HG03103 (cell line): Measurements from ENCODE around the gene INSYN2B.

ENCODE experiments used
- ATAC-seq: cut with Tn5 transposase; IDR thresholded peaks from one replicate; pipeline ENCODE4 v1.9.1; 2021; ENCODE audit warnings: low read depth; ENCODE audit not compliant: unreplicated experiment

Gene INSYN2B

DNA sequence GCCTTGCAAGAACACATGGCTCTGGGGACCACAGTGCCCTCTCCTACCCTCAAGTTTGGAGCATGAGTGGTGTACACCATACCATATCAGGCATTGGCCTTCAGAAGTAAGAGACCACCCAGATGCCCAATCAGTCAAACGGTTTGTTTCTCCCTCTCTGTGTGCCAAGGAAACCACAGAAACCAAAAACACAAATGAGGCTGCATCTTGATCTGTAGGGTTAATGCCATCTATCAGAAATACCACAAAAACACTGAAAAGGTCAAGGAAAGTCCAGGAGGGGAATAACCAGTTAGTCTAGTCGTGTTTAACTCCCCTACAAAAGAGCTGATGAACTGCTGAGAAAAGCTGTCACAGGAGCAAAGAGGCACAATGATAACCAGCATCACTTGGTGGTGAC is 78.4 kb downstream of the INSYN2B start:
- no peak for ATAC-seq

DNA sequence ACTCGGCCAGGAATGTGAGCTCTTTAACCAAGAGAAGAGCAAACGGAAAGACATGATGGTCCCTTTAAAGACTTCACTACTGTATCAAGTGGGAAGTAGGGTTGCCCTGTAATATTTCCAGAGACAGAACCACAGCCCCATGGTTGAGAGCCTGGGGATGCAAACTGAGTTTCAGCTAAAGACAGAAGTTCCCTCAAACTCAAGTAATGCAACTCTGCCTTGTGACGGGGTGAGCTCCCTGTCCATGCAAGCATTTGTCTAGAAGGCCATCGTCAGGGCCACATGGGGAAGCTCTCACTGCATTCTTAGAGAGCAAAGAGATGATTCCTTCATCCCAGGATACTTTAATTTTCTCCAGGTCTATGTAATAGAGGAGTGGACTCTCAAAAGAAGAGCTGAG is 82.8 kb downstream of the INSYN2B start:
- ATAC-seq, result no peak

DNA sequence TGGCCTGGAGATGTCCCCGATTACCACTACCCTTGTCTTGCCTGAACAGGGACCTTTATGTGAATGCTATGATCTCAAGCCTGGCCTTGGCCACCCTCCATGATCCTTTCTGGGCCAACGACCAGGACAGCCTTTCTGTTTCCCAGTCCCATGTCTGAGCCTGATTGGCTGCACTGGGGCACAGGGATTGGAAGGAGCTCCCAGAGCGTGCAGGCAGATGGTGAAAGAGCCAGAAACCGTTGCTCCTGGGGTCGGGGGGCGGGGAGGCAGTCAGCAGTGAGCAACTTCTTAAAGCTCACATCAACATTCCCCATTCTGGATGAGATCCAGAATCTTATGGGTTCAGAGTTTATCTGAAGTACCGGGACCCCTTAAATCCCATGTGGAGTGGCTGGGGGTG is 84.4 kb downstream of the INSYN2B start:
- ATAC-seq, result no peak

DNA sequence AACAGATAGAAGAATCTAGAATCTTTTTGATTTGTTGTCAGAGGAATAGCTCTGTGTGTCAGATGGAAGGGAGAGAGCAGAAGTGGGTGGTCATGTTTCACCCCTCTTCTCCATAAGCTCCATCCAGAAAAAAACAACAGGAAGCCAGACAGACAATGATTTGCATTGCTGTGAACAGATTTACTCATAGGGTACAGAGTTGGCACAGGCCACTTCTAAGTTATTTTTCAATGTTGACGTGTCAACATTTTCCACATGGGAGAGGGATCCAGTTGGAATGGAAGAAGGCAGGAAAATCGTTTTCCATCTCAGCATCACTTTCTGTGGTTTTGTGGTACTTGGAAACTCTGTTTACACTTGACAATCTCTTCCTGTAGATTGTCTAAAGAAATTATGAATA is 86.7 kb downstream of the INSYN2B start:
- no peak for ATAC-seq

DNA sequence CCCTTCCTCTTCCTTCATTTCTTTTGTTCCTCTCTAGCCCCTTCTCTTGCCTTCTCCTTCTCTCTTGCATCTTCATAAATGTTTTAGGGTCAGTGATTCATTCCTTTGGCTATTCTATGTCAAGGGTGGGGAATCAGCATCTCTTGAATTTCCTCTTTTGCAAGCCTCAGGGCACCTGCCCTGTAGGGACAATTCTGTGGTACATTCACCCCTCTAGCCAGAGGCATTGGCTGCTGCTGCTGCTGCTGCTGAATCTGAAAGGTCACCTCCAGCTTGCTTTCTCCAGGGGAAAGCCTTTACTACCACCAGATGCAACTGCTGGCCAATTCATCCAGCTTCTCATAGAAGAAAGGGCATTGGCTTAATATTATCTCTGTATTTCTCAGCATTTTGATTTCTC is 87.3 kb downstream of the INSYN2B start:
- no peak for ATAC-seq

DNA sequence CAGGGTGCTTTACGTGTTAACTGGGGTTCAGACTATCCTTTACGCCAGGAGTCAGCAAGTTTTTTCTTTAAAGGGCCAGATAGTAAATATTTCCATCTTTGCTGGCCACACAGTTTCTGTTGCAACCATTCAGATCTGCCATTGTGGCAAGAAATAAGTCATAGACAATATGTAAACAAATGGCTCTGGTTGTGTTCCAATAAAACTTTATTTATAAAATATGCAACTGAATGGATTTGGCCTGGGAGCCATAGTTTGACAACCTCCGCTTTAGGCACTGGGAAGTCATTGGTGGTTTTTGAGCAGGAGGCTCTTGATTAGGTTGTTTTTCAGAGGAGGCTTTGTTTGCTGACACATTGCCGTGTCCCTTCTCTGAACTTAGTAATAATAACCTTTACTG is 90.7 kb downstream of the INSYN2B start:
- ATAC-seq, result no peak

DNA sequence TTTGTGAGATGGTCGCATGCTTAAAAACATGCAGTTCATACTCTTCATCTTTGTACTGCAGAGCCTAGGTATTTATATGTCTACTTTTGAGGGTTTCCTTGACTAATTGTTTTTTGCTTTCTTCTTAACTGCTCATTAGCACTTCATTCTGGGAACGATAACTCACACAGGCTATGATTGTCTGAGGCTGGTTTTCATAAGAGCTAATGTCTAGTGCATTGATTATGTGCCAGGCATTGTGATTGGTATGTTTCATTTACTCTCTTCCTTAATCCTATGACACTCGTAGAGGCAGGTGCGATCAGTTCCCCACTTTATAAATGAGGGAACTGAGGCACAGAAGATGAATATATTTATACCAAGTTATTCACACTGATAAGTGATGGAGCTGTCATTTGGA is 93.6 kb downstream of the INSYN2B start:
- no peak for ATAC-seq

DNA sequence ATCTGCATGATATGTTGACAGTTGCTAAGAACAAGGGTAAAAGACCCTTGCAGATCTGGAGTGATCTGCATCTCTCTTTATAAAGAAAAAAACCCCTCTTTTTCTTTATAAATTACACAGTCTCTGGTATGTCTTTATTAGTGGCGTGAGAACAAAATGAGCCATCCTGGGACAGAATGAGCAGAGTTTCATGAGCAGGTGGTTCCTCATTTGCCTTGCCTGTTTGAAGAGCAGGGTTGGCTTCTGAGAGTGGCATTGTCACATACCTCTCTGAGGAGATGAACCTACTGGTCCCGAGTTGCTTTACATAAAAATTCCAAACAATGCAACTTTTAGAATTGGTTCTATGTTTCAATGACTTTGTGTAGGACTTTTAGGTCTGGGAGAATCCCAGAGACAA is 94.3 kb downstream of the INSYN2B start:
- peak; percentile 51 for ATAC-seq

DNA sequence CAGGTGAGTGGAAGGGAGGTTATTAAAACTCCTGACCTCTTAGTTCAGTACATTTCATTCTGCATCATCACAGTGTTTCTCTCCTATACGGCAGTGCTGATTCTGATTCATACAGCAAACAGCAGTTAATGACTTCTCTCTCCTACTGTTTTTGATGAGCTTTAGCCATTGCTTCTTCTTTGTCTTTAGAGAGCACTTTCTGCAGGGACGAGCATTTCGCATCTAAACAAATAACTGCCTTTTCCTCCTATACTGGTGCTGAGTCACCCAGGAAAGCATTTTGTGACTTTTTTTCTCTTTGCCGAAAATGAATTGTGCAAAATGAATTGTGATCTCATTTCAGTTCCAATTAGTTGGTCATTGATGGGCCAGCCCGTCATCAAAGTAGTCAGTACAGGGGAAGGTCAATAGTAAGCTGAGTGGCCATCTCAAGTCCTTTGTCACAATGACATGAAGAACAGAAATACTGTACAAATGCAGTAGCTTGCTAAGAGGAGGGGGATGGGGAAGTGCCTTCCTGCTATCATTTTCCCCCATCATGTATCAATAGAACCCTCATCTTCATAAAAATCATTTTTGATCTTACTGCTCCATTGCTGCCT is 98.5 kb downstream of the INSYN2B start:
- no peak for ATAC-seq

DNA sequence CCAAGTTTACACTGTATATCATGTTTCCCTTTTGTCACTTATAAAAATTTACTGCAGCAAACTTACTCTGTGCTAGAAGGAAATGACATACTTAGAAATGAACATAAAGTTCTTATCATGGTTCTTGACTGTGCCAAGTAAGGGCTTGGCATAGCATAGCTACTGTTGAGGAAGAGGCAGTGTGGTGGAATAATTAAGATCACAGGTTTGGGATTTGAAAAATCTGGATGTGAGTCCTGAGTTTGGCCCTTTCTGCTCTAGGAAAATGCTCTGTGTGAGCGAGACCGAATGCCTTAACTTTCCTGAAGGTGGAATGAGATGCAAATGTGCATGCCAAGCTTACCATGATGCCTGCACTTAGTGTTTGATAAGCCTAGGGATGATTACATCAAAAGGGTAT is 99.5 kb downstream of the INSYN2B start:
- ATAC-seq, result no peak

DNA sequence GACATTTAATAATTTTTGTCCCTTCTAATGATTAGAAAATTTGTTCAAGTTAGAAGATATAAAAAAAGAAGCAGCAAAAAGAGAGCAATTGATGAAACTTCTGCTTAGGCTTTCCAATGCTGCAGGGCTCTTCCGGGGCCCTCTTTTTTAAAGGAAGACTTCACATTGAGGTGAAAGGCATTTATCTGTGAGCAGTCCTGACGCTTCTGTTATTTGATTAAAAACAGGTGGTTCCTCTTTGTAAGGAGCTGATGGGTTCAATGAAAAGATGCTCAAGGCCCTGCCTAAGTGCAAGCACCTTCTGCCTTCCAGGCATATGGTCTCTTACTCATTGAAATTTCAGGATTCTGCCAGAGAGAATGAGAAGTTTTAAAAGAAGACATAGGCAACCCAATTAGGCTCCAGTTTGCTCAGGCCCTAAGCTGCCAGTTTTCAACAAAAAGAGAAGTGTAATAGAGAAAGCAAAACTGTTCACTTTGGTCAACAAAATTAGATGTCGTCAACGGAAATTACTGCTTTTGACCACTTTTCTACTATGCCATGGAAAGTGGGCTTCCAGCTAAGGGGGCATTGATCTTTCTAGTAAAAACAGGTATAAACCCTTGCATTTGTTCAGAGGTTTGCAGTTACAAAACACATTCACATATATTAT is 100.2 kb downstream of the INSYN2B start:
- no peak for ATAC-seq

DNA sequence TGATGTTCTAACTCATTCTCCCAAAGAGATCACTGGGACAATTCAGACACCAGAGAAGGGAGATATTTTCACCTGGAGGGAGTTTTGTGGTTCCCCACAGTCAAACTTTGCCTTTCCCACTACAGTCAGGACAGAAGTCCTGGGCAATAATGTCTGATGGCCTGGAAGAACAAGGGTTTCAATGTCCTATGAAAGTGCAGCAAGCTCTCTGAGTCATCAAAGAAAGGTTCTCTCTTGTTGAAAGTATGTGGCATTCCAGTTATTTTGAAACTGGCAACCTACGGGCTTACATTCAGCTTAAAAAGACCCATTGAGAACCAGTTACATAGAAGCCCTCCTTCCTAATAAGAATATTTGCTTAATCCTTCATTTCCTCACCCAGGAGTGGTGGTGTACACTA is 103.9 kb downstream of the INSYN2B start:
- ATAC-seq, result no peak

DNA sequence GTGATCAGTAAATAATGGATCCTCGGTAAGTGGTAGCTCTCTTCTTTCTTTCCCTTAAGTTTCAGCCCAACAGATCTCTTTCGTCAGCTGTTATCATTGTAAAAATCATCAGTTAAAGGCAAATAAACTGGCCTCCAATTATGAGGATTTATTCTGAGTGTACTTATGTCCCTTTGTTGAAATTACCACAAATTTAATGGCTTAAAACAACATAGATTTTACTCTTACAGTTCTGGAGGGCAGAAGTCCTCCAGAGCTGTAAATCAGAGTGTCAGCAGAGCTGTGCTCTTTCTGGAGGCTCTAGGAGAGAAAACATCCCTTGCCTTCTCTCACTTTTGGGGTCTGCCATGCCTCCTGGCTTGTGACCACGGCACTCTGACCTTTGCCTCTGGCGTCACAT is 104.6 kb downstream of the INSYN2B start:
- ATAC-seq, result no peak

DNA sequence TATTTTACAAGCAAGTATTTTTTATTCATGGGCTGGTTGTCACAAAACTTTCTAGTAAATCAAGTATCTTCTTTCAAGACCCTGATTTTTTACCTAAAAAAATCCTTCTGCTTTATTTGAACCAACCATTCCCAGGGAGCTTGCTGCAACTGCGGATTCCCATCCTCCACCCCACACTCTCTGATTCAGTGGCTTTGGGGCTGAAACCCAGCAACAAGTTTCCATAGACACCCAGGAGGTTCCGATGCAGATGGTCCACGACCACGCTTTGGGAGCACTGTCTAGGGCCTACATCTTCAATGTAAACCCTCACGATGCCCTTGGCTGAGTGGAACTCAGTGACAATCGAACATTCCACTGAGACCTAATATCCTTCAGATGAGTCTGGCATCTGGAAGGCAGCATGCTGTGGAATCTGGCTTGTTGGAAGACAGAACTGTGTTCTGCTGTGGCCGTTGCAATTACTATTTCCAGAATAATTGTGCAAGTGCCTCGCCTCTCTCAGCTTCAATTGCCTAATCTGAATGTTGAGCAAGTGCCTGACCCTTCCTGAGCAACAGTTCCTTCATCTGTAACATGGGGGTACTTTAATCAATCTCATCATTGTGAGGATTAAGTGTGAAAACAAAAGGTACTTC is 105.1 kb downstream of the INSYN2B start:
- no peak for ATAC-seq

DNA sequence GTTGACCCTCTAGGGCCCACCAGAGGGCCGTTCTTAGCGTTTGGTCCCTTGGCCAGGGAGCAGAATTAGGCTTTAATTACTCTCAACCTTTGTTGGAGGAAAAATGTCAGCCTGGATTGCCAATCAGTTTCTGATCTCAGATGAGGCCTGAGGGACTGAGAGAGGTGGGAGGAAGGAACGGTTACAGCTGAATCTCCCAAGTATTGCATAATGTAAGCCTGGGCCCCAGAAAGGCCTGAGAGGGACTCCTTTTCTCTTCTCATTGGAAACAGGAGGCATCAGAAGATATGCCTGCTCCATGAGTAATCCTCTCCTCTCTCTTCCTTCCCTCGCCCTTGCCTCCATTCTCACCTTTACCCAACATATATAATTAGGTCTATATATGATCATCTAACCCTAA is 105.7 kb downstream of the INSYN2B start:
- no peak for ATAC-seq

DNA sequence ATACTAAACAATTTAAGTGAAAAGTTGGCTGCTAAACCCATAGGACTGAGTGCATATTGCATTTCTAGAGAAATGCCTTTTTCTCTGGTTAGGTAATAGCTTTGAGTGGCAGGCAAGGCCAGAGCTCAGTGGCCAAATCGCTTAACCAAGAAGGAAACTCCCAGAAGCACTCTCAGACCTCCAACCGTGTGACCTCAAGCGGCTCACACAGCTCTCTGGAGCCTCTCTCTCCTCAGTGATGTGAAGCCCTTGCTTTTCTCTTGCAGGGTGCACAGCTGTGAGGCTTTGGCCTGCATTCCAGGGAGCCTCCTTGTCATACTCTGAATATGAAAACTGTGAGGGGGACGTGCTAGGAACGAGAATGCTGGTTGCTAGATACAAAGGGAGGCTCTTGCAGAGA is 106.7 kb downstream of the INSYN2B start:
- no peak for ATAC-seq

DNA sequence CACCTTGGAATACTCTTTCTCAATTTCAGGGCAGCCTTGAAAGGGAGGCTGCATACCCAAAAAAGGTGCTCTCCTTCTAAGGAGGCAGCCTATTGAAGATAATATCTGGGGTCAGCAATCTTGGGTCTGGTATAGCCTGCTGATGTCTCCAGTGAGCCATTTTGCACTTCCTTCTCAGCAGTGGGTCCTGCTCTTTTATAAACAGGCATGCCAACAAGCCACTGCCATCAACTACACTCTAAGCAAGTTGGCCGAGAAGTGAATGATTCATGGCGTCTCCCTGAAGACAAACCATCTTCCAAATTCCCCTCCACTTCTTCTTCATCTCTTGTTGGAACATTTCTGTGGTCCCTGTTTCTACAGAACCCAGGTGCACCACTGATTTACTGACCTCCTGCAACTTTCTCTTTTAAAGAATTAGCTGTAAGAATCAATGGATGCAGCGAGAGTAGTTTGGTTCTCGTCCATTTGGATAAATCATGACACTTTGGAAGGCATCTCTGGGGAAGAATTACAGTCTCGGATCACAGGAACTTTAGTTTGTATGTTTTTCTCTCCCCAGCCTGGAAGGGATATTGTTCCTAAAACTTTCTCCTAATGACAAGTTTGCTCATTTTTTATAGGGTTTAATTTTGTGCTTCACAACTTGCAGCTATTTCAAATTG is 108.3 kb downstream of the INSYN2B start:
- ATAC-seq, result no peak

DNA sequence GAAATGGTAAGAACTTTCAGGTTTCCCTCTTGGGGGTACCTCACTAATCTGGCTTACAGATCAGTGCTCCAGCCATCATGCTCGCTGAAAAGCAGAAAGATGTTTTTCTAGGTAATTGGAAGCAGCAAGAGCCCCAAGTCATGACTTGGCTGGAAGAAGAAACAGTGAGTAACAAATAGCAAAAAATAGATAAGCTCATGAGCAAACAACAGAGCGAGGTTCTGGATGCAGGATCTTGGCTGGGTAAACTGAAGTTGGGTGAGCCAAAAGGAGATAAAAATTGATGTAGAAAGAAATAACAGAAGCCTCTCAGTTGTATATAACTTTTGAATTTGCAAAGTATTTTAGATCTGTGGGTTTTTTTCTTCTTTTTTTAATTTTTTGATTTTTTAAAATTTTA is 110.1 kb downstream of the INSYN2B start:
- ATAC-seq, result no peak

DNA sequence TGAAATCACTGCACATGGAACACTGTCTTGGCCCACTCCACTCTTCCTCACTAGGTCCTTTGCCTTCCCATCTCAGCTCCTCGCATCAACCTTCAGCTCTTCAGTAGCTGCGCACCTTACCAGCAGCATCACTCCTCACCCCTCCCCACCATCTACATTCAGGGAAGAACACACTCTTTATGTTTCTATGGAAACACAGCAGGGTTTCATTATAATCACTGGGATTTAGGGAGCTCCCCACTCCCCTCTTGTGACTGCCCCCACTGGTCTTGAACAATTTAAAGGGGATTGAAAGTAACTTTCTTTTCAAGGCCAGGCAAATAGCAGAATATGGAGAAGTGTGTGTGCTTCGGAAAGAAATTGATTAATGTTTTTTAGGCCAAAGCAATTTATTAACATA is 111.2 kb downstream of the INSYN2B start:
- no peak for ATAC-seq

DNA sequence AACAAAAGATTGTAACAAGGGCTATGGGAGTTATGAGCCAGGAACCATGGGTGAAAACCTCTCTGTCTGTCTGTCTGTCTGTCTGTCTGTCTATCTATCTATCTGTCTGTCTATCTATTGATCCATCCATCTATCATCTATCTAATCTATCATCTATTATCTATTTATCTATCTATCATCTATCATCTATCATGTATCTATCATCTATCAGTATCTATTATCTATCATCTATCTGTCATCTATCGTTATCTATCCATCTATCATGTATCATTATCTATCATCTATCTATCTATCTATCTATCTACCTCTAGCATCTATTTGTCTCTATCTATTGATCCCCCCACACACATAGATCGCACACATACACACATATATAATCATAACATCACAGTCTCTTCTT is 112.9 kb downstream of the INSYN2B start:
- ATAC-seq, result no peak

DNA sequence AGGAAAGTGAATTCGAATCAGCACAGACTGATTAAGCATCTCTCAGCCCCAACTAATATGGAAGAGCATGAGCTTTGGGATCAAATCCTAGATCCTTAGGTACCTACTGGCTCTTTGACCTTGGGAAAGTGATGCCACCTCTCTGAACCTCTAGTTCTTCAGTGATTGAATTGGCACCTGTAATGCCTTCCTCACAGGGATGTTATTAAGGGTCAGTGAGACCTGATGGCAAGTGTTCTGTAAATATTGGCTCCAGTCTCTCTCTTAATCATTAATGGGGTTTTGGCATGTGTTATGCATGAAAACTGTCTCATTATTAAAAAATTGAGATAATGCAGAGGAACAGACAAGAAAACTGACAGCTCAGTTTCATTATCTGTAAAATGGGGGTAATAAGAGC is 115.8 kb downstream of the INSYN2B start:
- ATAC-seq, result no peak

DNA sequence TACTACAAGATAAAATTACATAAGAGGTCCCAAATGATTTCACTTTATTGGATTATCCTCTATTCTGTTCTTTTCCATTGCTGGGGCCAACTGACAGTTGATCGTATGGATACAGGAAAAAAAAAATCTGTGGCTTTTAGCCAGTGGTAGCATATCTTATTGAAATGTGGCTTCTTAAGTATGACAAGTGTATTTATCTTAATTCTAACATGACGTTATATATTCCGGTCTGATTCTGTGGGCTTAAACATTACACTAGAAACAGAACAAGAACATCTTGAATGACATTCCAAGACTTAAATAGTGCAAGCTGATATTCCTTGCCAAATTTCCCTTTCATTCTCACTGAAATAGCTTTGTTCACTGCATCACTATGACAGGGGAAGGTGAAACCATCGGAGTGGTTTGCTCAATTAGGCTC is 117.9 kb downstream of the INSYN2B start:
- no peak for ATAC-seq
